ENCODE data around the gene GSG1L. TPM values are rescaled to one million over a fixed set of nuclear protein-coding genes. Genes with fewer than 3 reads are reported as not detected.

The GSG1L gene
- total RNA-seq, 1 experiment from 2014 or later, result not detected

GRCh38 chr16:27791404-27791719, 272.2 kb downstream of the GSG1L start:
- no peak for DNase-seq (ENCODE audit: low spot score)

GRCh38 chr16:27790546-27791403, 272.7 kb downstream of the GSG1L start:
- no peak for DNase-seq (ENCODE audit: low spot score)

- no peak for DNase-seq (ENCODE audit: low spot score)
These were observed 273.8 kb downstream of the GSG1L start for GRCh38 chr16:27789595-27790241.

GRCh38 chr16:27789150-27789549, 274.4 kb downstream of the GSG1L start:
- DNase-seq (ENCODE audit: low spot score), result no peak

- no peak for DNase-seq (ENCODE audit: low spot score)
These were observed 275.8 kb downstream of the GSG1L start for GRCh38 chr16:27787665-27788064.

GRCh38 chr16:27786923-27787625, 276.4 kb downstream of the GSG1L start:
- DNase-seq (ENCODE audit: low spot score), result no peak

- no peak for DNase-seq (ENCODE audit: low spot score)
These were observed 277.1 kb downstream of the GSG1L start for GRCh38 chr16:27786221-27786922.

GRCh38 chr16:27785307-27785678, 278.2 kb downstream of the GSG1L start:
- DNase-seq (ENCODE audit: low spot score), result no peak

- no peak for DNase-seq (ENCODE audit: low spot score)
These were observed 278.9 kb downstream of the GSG1L start for GRCh38 chr16:27784351-27785306.

- DNase-seq (ENCODE audit: low spot score), result no peak
These were observed 281.3 kb downstream of the GSG1L start for GRCh38 chr16:27781981-27782880.

GRCh38 chr16:27781195-27781524, 282.4 kb downstream of the GSG1L start:
- no peak for DNase-seq (ENCODE audit: low spot score)

- no peak for DNase-seq (ENCODE audit: low spot score)
These were observed 282.9 kb downstream of the GSG1L start for GRCh38 chr16:27780468-27781194.

- DNase-seq (ENCODE audit: low spot score), result peak; percentile 54
These were observed 283.8 kb downstream of the GSG1L start for GRCh38 chr16:27779641-27780164.

GRCh38 chr16:27778926-27779570, 284.5 kb downstream of the GSG1L start:
- no peak for DNase-seq (ENCODE audit: low spot score)

GRCh38 chr16:27778171-27778925, 285.2 kb downstream of the GSG1L start:
- no peak for DNase-seq (ENCODE audit: low spot score)

GRCh38 chr16:27777527-27777926, 286.0 kb downstream of the GSG1L start:
- no peak for DNase-seq (ENCODE audit: low spot score)

- DNase-seq (ENCODE audit: low spot score), result no peak
These were observed 286.8 kb downstream of the GSG1L start for GRCh38 chr16:27776556-27777225.

Data from HT-29 (cell line).